Hepatic stellate cell (primary cell): ENCODE data around the gene BACH2.

Experiments used
- DNase-seq: peaks from one replicate; pipeline ENCODE4 v3.0.0; 2011; ENCODE audit warnings: low spot score

The BACH2 gene

DNA sequence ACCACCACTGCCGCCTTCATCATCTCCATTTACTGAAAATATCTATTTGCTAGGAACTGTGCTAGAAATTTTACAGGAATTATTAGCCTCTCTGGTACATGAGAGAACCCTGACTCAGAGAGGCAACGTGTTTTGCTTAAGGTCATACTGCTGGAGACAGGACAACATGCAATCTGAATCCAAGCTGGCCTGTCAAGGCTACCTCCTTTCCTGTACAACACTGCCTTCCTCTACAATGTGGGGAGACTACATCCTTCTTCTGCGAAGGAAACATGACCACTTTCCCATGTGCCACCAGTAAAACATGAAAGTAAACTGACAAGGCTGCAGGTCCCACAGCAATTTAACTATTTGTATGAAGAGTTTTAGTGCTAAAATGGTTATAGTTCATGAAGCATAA, 200.9 kb downstream of the BACH2 start:
- no peak for DNase-seq

DNA sequence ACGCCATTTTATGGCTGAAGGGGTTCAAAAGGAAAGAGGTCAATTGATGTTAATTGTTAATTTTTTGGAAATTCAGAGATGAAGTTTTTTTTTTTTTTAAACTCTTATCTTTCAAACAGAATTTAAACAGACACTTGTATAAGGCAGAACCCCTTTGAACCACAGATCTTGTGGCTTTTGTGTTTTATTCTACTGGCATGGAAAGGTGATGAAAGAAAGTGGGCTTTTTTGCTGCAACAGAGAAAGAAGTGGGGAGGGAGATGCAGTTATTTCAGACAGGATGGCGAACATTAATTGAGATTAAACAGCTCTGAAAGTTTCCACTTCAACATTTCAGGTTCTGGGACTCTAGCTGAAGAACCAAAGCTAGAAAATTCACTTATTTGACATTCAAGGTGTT, 201.5 kb downstream of the BACH2 start:
- DNase-seq, result no peak

DNA sequence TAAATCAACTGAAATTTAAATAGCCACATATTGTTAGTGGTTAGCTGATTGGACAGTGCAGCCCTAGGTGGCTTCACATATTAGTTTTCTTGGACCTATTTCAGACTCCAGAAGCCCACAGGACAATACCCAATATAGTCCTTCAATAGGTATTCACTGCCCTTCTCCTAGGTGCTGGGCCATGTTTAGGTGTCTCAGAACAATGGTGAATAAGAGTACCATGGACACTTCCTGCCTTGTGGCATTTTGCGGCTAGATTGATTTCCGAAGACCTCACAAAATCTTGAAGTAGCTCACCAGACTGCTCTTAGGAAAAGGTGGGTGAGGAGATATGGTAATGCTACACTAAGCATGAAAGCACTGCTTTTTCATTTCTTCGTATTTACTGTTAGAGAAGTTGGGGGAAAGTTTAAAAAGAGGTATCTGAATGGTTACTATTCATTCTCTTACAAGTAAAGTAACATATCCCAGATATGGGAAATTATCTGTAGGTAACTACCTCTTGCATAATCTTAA, 203.0 kb downstream of the BACH2 start:
- no peak for DNase-seq

DNA sequence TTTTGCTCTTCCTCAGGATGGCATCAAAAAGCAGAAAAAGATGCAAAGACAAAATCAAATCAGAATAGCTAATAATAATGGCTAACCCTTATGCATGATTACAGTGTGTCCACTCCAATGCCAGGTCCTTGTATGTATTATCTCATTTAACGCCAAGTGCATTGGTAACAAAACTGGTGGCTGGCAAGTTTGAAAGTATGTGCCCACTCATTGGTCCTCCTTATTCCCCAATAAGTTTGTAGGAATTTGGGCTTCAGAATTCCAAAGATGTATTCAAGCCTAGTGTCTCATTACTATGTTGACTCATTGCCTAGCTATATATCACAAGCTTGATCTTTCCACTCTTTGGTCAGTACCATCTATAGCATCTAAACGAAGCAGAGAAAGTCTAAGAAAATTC, 205.8 kb downstream of the BACH2 start:
- no peak for DNase-seq

DNA sequence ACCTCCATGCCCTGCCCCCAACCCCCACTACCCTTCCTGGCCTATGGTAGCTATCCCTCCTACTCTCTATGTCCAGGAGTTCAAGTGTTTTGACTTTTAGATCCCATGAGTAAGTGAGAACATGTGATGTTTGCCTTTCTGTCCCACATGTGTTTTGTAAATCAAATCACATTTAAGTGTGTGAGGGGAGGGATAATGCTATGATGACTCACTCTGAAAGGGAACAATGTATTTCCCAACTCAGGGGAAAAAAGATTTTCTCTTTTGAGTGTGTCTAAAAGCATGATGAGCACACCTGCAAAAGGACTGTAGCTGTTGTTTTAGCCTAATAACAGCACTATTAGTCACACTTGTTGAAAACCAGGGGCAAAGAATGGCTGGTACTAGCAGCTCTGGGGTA, 208.6 kb downstream of the BACH2 start:
- DNase-seq, result no peak

DNA sequence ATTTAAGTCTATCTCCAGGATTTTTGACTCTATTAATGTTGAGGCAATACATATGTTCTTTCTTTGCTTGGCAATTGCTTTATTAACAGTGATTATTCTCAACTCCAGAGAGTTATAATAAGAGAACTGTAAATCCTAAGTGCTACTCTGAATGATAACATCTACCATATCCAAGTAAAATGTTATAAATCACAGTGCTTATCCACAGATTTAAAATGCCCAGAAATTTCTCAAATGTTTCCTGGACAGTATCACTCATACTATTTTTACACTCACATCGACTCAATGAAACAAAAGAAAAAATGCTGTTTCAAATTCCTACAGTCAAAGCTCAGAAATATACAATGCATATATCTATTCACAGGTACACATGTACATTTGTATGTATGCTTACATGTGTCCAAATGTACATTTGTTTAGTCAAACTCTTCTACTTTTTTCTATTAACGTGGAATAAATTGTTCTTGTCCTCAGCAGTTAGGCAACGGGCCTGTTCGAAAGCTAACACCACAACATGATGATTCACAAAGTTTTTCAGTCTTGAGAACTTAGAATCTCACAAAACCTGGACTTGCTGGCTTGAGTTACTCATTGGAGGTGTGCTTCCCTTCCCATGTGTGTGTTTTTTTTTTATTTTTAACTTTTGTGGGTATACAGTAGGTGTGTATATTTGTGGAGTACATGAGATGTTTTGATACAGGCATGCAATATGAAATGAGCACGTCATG, 209.4 kb downstream of the BACH2 start:
- DNase-seq, result no peak

DNA sequence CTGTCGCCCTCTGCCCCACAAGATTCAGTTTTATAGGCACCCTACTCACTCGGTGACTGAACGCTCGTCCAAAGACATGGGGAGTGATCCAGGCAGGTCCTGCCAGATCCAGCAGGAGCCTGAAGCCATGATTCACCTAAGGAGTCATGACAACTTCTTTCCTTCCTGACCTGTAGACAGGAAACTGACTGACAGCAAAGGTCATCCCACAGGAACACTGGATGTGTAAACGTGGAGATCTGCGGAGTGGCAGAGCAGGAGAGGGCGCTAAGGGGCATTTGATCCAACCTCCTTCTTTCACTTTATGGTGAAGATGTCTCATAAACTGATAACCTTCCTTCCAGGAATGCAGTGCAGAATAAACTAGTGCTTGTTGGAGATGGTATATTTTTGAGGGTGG, 210.1 kb downstream of the BACH2 start:
- DNase-seq, result no peak

DNA sequence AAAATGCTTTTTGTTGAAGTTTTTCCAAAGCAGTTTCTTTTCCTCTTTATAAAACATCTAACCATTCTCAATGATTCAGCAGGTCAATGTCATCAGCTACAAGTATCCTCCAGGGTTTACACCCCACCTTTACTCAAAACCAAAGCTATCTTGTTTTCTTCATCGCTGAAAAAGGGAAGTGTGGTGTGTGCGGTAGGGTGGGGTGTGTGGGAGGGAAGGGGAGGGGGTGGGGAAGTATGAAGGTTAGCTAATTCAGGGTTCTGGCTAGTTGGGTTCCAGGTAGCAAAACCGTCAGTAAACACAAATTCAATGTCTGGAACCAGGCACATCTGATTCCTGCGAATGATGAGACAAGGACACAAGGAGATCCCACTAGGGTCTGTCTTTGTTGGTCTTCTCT, 212.8 kb downstream of the BACH2 start:
- DNase-seq, result no peak

DNA sequence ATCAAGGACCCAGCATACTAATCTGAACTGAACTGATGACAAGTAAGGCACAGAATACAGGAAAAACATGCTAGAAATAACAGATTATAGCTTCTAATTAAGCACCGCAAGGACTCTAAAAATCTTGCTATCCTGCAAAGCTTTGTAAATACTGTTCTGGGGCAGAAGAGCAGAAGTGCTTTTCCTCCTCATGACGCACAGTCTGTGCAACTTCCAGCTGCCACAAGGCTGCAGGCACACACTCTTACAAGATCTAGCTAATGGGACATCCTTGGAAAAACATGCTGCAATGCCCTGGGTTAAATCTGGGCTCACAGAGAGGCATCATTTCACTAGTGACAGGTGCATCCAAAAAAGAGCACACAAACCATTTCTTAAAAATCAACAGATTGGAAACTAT, 213.8 kb downstream of the BACH2 start:
- DNase-seq, result no peak

DNA sequence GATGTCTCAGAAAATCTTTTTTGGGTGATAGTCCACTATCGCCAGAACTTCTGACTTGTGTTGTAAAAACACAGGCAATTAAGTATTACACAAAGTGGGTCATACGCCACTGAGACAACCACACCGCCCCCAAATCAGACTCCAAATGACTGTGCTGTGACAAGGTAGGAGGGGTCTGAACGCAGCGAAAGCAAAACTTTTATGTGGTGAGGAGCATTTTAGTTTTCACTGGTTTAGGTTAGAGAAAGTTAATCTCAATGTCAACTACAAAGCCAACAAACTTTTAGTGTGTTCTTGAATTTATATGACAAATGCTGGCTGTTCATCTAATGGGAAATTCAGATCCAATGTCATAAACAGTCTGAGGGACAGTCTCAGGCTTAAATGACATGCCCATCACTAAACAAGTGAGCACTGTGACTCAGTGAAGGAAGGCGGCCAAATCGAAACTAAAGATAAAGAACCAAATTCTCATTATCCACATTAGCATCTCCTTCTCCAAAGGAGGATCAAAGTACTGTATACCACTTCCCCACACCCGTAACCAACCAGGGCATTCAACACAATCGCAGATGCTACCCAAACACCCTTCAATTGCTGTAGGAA, 215.7 kb downstream of the BACH2 start:
- DNase-seq, result no peak

DNA sequence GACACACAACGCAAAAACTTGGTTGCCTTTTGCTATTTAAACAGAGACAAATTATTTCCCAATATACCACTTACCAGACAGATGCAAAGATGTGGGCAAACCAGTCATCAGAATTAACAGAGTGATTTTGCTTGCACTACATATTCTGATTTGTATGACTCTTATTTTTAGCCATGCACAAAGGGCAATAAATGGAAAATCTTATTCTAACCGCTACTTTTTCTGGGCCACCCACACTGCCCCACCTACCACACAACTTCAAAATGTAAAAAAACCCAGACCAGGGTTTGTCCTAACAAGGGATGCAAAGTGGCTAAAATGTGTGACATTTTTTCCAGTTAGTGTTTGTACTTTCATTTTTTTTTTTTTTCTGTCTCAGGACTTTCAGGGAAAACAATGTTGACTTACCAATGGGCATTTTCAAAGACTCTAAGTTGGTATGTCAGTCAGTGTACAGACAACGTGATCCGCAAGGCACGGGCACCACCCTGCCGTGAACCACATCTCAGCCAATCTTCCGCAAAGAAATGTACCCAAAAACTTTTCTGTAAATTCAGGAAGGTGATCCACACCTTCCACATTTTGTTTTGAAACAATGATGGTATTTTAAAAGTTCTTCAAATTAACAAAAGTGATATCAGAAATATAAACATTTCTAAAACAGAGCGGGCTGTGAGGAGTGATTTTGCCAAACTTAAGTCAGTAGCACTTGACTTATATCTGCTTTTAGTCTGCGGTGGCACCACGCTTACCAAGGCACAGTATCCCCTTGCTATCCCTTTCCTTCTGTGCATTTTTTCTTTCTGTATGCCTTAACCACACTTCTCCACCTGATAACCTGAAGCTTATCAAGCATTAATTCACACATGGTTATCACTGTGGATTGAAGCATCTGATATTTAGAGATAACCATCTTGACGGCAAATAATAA, 216.8 kb downstream of the BACH2 start:
- DNase-seq, result no peak

DNA sequence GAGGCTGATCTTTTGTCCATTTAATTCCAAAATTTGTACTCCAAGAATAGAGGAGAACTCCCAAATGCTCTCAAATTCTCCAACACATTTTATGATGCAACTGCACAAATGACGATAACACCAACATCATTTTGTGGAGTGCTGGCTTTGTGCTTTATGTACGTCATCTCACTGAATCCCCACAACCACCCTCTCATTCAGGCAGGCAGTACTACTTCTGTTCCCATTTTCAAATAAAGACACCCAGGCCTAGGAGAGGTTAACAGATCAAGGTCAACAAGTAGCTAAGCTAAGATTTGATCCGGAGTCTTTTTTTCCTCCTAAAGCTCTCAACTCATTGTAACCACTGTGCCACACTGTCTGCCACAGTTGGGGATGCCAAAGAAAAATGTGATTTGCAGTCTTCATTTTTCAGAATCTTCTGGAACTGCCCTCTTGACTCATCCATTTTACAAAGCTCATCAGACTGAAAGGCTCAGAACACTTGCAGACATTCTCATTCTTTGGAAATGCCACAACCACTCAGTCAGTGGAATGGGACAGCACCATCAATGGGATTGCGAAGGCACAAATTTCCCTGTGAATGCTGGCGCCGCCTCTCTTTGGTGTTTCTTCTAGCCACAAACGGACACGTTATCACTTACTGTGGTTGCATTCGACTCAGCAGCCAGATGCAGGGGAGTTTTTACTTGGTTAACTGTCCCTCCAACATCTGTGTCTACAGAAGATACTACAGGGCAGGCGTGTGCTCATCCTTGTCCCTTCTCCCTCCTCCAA, 217.9 kb downstream of the BACH2 start:
- no peak for DNase-seq

DNA sequence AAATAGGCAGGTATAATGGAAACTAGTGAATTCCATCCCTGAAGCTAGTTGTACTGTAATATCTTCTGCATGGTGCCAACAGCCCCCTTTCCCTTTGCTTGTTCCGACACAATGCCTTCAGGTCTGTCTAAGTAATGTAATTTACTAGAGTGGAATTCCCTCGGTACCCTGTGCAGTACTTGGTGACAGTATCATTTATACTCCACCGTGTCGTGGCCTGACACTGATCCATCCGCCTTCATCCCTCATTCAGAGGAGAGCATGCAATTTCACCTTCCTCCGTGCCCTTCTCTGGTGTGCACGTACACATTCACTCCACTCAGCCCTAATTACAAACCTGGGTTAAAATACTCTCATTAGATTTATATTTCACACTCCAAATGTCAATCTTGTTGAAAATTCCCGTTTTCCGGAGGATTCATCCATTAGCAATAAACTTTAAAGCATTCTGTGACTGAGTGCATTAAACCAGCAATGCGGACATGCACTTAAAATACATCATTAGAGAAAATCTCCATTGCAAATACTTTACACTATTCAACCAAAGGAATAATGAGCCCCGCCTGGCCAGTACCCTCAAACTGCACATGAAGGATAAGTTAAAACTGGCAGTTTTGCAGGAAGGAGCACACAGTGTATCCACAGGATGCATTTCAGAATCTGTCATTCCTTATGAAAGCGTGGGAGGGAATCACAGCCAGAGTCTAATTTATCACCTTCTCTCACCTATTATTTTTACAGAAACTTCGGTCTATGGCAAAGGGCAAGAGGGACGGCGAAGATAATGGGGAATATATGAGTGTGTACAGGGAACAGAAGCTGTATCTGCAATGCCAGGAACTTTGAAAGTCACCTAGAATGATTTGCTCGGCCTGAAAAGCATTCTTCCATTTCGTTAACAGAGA, 219.9 kb downstream of the BACH2 start:
- DNase-seq, result no peak

DNA sequence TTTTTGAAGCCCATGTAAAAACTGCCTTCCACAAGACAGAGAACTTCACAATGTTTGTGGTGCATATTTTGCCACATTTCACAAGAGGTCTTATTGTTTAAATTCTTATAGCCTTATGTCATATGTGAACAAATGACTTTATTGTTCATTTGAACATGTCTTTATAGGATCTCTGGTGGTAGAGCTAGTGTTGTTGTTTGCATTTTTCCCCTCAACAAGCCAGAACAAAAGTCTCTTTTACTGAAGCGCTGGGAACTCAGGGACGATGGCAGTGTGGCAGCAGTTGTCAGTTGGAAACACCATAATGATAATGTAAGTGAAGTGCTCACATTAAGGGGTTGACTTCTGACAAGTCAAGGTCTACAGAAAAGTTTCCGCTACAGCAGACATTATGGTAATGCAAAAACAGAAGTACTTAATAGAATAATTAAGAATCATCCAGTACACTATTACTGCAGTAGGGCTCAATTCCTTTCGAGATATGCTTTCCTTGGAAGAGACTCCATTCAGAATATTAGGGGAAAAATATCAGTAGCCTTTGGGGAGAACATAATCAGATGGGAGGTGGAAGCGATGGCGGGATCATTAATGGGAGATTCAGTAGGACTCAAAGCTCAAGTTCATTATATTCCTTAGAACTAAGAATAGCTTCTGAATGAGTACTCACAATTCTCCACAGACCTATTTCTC, 222.3 kb downstream of the BACH2 start:
- DNase-seq, result no peak

DNA sequence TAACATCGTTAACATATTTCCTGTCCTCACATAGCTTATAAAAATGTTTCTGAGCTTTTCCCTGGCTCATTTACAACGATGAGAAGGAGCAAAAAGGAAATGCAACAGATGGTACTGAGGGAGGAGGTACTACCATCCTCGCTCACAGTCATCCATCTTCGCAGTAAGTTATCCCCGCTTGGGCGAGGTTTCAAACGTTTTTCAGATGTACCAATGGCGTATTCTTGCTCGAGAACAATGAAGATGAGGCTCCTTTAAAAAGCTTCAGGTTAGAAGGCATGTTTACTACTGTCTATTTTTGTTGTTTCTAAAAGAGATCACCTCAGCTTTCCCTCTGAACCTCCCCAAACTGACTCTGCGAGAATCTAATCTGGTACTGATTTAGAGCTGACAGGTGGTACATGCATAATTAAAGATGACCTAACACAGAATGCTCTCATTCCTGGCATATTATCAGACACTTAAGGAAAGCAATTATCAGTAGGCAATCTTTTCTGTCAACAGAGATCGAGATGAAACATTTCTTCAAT, 223.6 kb downstream of the BACH2 start:
- DNase-seq, result no peak

DNA sequence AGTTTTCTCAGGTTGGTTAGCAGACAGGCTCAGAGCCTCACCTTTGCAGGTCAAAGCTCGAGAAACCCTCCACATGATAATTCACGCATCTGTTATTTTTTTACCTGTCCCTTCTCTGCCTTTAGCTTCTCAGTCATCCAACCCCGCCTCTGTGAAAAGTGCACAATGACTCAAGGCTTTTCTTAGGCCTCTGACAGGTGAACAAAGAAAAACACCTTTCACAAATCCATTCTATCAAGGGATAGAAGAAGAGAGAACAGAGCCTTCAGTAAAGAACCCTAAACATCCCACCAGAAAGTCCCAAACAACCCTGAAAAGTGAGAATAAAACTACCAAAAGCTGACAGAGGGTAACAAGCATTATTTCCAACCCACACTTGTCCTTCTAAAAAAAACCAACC, 224.1 kb downstream of the BACH2 start:
- DNase-seq, result no peak

DNA sequence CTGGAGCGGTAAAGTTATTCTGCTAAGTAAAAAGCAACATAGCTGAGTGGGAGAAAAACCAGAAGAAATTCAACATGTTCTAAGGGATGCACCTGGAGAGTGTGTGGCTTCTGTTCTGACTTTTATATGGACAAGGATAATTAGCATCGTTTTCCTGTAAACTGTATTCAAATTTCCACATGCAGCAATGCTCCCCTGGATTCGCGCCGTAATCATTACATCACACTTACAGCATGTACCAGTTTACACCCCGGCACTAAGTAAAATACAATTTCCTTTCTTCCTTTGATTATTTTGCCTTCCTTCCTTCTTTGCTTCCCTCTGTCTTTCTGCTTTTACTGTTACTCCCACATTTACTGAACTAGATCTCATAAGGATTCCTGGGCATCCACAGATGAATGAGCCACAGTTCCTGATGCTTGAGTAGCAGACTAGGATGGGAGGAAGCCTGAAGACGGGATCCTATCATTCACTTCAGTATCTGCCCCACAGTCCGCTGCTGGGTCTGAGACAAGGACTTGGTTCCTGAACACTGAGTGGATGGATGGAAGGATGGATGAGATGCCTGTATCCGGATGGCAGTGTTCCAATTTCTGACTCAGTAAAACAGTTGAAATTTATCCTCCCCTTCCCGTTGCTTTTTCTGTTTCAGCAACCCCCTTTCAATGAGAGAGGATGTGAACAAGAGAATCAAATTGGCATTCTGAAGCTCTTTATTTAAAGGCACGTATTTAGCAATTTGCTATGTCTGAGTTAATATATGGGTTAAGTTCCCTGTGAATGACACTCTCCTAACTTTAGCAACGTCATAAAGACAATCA, 227.7 kb downstream of the BACH2 start:
- no peak for DNase-seq

DNA sequence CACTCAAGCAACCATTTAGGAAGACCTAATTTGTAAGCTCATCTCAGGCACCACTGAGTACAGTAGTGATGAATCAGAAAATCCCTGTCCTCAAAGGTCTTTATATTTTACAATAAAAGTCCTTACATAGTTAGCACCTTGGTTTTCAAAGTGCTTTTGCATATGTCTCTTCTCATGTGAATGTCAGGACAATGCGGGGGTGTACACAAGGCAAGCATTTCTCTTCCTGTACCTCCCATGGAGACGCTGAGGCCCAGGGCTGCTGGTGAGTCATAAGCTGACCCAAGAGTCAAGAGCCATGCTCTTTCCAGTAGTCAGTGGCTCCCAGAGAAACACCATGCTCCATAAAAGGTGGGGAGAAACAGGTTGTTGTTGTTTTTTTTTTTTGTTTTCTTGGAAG, 228.4 kb downstream of the BACH2 start:
- no peak for DNase-seq

DNA sequence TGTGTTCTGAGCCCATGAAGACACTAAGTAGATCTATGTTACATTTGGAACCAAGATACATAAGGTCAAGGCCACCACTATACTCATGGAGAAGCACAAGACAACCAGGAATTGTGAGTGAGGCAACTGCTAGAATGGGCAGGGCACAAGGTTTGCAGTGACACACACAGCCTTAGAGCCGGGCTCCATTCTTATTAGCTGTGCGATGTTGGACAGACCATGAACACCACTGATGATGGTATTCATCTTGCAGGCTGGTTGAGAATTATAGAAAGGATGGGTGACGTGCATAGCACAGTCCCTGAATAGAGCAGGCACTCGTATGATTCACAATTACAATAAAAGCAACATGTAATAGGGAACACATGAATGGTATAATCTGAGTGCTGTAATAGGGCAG, 229.9 kb downstream of the BACH2 start:
- no peak for DNase-seq
